SIG-M5 treated with dmso at 0.1 percent for 504 hours (cell line): Measurements from ENCODE around the gene WFDC6.
A peak's percentile ranks its signal among the peaks of the same experiment; 100 is the strongest.
"Not testable (repeated sequence)": the region's sequence is repeated elsewhere in the genome, so short reads cannot be mapped to it uniquely, and the experiment has no call there.

Source experiments
- DNase-seq: peaks from one replicate; lab custom pipeline; 2025; ENCODE audit not compliant: unreplicated experiment; lab: John Stamatoyannopoulos, UW

WFDC6 gene

DNA sequence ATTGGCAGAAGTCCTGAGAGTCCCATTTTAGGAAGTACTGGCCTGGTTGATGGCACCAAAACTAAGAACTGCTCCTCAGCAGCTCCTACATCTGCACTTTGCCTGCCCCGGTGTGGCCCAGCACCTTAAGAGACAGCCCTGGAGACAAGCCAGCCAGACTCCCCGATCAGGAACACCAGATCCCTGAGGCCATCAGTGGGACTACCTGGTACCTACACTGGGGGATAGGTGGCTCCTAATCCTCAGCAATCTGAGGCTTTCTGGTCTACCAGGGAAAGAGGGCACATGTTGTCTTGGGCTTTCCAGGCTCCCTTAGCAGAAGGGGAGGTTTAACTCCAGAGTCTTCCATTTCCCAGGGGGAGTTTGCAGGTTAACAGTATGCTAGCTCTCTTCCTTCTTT, at the start of gene WFDC6:
Gene WFDC6 (minus strand): TSS at position 101 of the 400 bp plus-strand sequence. CDS start 75 bp downstream, at position 26.
- DNase-seq: no peak

DNA sequence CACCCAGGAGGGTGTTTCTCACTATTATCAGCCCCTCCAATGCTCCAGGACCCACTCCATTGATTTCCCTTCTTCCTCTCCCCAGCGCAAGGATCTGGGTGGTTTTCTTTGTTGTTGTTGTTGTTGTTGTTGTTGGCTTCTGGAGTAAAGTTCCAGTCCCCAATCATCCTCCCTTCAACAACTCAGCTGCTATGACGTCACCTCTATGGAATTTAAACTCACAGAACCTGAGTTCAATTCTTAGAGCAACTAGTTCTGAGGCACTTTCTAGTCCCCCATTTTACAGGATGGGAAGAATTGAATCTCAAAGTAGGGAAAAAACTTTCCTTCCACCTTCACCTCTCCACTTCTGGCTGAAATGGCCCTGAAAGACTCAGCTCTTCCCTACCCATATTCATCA, 49.5 kb upstream of the WFDC6 start:
- DNase-seq: no peak

DNA sequence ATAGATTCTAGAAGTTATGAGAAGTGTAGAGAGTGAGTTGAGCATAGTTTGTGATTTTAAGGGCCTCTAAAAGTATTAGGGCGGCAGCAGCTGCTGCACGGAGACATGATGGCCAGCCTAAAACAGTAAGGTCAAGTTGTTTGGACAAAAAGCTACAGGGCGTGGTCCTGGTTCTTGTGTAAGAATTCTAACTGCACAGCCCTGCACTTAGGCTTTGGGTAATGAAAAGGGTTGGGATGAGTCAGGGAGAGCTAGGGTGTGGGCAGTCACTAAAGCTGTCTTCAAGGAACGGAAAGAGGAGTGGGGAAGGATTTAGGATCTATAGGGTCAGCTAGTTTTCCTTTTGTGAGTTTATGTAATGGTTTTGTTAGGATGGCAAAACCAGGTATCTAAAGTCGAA, 46.7 kb upstream of the WFDC6 start:
- not testable (repeated sequence) for DNase-seq

DNA sequence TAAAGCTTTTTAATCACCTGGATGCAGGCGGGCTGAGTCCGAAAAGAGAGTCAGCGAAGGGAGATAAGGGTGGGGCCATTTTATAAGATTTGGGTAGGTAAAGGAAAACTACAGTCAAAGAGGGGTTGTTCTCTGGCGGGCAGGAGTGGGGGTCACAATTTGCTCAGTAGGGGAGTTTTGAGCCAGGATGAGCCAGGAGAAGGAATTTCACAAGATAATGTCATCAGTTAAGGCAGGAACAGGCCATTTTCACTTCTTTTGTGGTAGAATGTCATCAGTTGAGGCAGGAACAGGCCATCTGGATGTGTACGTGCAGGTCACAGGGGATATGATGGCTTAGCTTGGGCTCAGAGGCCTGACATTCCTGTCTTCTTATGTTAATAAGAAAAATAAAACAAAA, 45.0 kb upstream of the WFDC6 start:
- not testable (repeated sequence) for DNase-seq

DNA sequence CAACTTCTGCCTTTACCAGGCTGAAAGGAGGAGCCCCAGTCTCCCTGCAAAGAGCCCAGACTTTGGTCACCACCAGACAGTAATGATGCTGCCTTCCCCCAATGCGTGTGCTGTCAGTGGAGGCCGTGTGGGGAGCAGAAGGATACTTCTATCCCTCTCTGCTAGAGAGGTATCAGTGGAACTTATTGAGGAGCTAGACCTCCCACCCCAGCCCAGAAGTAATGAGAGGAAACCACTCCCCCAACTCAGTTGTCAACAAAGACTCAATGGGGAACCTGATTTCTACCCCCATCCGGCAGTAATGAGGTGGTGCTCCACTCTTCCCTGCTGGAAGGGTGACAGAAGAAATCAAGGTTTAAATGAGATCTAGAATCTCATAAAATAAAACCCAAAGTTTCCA, 44.2 kb upstream of the WFDC6 start:
- DNase-seq: no peak

DNA sequence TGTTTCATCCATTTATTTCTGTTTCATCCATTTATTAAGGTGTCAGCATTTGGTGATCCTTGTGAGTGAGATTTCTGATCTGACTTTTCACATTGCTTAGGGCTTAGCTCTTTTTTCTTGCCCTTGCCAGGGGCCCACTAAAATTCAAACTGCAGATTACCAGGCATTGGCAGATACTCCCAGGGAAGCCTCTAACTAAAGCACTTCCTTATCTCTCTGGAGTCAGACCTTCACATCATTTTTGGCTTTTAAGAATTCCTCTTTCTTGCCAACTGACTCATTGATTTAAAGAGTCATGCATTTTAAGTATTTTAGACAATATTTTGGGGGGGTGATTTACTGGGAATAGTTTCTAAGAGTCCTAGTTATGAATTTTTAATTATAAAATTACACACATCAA, 42.4 kb upstream of the WFDC6 start:
- DNase-seq: no peak

DNA sequence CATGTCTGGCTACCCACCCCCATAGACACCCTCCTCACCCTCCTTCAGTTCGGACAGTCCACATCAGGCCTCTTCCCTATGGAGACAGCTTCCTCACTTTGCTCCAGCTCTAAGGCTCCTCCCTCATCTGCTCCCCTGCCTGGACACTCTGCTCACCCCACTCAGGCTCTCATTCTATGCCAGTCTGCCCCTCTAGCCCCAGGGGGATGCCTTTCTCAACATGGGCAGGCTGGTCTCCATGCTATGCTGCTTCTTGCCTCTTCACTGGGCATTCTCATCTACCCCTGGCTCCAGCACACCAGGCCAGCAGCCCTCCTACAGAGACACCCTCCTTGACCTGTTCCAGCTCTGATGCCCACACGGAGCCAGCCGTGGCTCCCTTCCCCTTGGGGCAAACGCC, 39.9 kb upstream of the WFDC6 start, which contains the start of gene WFDC8:
Gene WFDC8 (minus strand): TSS at position 101 of the 400 bp plus-strand sequence. CDS start 37 bp downstream, at position 64.
- DNase-seq: no peak

DNA sequence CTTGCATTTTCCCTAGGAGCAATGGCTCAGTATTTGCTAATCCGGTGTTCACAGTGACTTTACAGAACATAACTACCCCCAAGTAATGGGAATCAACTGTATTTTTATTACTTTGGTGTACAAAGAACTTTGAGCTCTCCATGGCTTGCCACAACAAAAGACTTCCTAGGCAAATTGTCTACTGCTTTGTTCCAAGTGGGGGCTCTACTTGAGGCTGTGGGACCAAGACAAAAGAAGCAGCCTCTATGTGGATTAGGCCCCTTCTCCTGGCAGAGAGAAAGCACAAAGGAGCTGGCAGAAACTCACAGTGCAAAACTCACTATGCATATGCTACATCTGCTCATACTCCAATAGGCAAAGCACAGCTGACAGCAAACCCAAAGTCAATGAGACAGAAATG, 38.9 kb upstream of the WFDC6 start:
- DNase-seq: no peak

DNA sequence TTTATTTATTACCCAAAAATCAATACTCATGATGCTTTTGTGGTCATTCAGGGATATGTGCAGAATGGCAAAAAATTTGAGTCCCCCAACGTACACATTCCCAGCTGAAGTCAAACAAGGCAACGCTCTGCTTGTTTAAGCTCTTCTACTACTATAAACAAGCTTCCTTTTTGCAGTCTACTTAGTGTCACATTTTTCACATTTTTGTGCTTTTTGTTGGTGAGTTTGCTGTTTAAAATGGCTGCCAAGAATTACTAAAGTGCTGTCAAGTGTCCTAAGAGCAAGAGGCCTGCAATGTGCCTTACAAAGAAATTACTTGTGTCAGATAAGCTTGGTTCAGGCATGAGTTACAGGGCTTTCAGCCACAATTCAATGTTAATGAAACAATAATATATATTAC, 37.7 kb upstream of the WFDC6 start:
- no peak for DNase-seq

DNA sequence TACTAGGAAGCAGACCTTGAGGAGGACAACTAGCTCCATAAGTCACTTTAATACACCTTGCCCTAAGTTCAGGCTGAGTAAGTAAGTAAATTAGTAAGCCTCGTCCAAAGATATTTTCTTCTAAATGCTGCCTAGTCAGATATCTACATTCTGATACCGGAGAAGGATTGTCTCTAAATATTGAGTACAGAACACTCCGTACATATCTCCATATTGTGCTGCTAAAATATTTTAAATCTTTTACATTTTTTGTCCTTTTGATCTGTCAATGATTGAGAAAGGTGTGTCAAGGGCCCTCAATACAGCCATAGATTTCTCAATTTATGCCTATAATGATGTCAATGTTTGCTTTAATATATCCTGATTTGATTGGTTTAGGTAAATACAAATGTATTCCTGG, 36.6 kb upstream of the WFDC6 start:
- no peak for DNase-seq

DNA sequence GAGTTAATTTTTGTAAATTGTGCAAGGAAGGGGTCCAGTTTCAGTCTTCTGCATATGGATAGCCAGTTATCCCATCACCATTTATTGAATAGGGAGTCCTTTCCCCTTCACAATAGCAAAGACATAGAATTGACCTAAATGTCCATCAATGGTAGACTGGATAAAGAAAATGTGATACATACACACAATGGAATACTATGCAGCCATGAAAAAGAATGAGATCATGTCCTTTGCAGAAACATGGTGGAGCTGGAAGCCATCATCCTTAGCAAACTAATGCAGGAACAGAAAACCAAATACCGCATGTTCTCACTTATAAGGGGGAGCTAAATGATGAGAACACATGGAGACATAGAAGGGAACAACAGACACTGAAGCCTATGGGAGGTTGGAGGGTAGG, 30.4 kb upstream of the WFDC6 start:
- DNase-seq: not testable (repeated sequence)

DNA sequence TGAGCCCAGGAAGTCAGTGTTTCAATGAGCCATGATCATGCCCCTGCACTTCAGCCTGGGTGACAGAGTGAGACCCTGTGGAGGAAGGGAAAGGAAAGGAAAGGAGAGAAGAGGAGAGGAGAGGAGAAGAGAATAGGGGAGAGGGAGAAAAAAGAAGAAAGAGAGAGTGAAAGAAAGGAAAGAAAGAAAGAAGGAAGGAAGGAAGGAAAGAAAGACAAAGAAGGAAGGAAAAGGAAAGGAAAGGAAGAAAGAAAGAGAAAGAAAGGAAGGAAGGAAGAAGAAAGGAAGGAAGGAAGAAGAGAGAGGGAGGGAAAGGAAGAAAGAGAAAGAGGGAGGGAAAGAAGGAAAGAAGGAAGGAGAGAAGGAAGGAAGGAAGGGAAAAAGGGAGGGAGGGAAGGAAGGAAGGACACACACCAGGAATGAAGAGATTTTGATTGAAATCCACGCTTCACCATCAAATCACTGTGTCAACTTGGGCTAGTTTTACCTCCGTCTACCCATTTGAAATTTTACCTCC, 25.5 kb upstream of the WFDC6 start:
- no peak for DNase-seq

DNA sequence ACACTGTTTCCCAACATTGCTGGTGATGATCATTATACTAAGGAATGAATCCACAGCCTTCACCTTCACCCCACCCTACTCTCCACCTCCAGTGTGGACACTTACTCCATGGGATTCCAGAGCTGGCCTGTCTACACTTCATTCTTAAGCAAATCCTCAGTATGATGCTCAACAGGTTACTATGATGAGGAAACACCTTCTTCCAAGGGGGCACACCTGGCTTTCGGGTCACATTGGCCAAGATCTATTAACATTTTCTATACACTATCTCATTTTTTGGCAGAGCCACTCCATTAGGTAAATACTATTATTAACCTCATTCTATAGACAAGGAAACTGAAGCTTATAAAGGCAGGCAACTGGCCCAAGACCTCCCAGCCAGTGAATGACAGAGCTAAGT, 15.9 kb upstream of the WFDC6 start:
- DNase-seq: no peak

DNA sequence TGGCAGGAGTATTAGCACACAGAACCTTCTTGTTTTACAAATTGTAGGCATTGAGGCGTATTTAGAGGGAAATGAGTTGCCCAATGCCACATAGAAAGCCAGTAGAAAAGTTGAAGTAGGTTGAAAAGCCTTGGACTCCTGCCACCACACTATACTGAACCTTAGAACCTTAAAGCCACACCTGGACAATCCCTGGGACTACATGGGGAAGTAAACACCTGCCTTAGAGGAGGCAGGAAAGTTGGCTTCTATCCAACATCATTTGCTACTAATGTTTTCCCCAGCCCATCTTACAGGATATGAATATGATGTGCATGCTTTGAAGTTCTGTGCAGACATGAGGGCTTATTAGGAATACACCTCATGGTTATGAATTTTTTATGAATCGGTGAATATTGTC, 13.2 kb upstream of the WFDC6 start:
- no peak for DNase-seq

DNA sequence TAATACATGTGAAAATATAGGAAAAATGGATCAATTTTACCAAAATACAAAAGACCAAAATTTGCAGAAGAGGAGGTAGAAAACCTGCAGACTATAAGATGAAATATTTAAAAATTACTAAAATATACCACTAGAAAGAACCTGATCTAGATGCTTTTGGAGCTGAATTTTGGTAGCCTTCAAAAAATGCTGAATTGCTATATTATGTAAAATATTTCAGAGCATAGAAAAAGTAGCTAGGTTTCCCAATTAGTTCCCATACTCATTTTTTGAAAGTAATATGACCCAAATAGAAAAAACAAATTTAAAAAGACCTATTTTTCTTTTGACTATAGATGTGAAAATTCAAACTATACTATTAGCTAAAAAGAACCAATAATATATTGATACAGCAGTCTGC, 11.5 kb upstream of the WFDC6 start:
- DNase-seq: no peak

DNA sequence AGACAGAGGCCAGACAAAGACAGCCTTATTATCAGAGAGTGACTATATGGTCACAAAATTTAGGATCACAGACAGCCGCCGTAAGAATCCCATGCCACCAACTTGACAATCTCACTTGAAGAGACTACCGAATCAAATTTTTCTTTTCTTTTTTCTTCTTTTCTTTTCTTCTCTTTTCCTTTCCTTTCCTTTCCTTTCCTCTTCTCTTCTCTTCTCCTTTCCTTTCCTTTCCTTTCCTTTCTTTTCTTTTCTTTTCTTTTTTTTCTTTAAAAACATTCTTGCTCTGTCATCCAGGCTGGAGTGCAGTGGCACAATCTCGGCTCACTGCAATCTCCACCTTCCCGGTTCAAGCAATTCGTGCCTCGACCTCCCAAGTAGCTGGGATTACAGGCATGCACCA, 9.1 kb upstream of the WFDC6 start:
- DNase-seq: no peak

DNA sequence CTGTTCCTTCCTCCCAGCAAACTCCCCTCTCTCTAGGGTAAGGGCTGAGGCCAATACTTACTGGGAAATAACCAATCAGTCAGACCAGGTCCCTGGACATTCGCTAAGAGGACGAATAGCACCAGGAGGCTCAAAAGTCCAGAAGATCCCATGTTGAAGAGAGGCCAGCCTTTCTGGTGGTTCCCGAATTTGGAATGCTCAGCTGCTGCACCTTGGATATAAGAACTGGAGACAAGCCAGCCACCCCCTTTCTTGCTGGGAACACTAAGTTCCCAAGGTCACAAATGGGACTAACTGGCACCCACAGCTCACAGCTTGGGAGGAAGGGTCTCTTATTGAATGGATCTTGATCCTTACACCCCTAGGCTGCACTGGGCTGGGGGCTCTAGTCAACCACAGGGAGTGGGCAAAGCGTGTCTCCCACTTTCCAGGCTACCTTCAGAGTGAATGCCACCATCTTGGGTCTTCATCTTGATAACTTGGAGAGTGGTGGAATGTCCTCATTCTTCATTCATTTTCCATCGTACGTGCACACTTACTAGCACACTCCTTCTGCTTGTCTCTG, 8.0 kb upstream of the WFDC6 start, which contains the start of gene EPPIN:
Gene EPPIN (minus strand): TSS at position 196 of the 565 bp plus-strand sequence. CDS start 44 bp downstream, at position 152.
- no peak for DNase-seq

DNA sequence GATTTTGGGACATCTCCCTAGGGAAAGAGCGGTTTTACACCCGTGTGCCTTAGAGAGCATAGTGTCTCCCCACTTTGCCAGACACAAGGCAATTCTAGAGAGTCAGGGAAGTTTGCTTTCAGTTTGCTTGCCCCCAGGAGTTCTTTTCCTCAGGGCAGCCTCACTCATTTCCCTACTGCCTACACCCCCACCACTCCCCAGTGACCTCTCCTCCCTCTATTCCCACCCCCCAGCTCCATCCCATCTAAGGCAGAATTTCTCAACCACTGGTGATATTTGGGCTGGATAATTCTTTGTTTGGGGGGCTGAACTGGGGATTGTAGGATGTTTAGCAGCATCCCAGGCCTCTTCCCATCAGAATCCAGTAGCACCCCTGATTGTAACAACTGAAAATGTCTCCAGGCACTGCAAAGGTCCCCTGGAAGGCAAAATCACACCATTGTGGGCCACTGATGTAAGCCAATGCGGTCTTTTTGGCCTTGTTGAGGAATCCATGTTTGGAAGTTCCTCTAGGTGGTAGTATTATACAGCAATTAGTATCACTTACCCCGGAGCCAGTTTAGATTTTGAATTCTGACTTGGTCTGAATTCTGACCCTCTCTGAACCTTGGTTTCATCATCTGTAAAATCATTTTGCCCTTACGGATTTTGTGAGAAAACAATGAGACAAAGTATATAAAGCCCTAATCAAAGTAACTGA, 6.6 kb upstream of the WFDC6 start:
- peak; percentile 14 for DNase-seq

DNA sequence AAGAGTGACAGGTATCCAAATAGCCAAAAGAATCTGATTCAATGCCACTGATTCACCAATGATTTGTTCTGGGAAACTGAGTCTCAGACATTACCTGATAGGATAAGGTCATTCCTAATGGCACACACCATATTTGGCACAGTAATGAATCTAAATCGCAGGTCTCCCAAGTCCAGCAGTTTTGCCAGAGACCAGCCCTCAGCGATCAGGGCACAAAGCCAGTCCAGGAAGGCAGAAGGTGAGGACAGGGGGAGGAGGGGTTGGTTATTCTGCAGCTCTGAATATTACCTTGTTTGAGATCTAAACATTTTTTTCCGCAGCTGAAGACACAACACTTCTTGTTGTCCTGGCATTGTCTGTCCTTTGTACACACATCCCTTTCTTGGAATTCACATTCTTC, 6.1 kb upstream of the WFDC6 start:
- no peak for DNase-seq

DNA sequence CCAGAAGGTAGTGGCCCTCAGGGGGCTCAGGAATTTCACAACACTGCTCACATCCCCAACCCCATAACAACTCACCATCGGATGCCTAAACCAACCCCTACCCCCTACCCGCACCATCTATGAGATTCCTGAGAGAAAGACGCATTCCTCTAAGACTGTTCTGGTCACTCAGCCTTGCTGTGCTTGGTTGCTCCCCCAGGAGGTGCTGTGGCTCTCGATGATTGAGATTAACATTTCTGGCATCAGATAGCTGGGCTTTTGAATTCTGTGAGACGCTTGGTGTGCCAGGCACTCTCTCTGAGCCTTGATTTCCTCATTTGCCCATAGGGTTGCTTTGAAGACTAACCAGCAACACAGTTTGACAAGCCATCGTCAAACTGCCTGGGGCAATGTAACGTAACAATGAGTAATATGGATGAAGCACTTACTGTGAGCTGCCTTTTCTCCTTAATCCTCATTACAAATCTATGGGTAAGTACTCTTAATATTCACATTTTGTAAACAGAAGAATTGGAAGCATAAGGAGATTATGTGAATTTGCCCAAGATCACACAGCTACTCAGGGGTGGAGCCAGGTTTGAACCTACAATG, 978 bp downstream of the WFDC6 start:
- no peak for DNase-seq

DNA sequence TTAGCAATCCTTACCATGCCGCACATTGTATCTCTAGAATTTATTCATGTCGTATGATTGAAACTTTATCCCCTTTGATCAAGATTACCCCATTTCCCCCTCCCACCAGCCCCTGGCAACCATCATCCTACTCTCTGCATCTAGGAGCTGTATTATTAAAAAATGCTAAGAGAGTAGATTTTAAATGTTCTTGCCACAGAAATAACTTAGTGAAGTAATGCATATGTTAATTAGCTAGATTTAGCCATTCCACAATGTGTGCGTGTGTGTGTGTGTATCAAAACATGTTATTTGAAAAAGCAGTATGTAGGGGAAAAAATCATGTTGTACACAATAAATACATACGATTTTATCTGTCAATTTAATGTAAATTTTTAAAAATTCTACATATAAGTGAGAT, 12.0 kb downstream of the WFDC6 start:
- DNase-seq: no peak

DNA sequence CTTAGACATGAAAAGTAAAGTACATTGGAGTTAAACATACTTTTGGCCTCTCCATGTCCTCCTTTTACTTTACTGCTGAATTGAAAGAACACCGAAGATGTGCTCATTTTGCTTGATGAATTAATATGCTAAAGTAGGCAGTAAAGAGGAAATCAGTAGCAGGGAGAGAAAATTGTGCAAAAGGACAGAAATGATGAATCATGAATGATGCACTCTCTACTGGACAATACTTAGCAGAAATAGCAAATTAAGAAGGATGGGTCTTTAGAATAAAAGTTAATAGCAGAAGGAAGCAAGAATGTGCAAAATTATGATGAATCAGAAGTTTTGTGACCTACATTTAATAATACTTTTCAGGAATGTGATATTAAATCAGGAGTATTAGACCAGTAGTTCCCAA, 15.5 kb downstream of the WFDC6 start:
- no peak for DNase-seq
